ENCODE measurements around the gene SULT1E1.

DNA sequence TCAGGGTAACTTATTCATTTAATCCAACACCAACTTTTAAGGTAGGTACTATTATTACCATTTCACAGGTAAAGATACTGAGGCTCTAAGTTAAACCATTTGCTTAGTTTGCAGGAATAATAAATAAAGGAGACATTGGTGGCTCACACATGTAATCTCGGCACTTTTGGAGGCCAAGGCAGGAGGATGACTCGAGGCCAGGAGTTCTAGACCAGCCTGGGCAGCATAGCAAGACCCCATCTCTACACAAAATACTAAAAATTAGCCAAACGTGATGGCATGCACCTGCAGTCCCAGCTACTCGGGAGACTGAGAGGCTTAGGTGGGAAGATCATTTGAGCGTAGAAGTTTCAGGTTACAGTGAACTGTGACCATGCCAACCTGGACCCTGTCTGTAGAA lies 37.7 kb downstream of the SULT1E1 start:
- TF ChIP-seq, protein P1, sequence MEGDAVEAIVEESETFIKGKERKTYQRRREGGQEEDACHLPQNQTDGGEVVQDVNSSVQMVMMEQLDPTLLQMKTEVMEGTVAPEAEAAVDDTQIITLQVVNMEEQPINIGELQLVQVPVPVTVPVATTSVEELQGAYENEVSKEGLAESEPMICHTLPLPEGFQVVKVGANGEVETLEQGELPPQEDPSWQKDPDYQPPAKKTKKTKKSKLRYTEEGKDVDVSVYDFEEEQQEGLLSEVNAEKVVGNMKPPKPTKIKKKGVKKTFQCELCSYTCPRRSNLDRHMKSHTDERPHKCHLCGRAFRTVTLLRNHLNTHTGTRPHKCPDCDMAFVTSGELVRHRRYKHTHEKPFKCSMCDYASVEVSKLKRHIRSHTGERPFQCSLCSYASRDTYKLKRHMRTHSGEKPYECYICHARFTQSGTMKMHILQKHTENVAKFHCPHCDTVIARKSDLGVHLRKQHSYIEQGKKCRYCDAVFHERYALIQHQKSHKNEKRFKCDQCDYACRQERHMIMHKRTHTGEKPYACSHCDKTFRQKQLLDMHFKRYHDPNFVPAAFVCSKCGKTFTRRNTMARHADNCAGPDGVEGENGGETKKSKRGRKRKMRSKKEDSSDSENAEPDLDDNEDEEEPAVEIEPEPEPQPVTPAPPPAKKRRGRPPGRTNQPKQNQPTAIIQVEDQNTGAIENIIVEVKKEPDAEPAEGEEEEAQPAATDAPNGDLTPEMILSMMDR (IDR thresholded peaks at IDR 0.05) = no peak
- no peak for TF ChIP-seq POLR2A (IDR thresholded peaks at IDR 0.05; ENCODE audit: low read depth)
